NCI-H510A (cell line): ENCODE measurements around the gene TXNIP.
A peak's percentile ranks its signal among the peaks of the same experiment; 100 is the strongest.

Source experiments
- DNase-seq: peaks from one replicate; lab custom pipeline; 2025; lab: John Stamatoyannopoulos, UW

The TXNIP gene

DNA sequence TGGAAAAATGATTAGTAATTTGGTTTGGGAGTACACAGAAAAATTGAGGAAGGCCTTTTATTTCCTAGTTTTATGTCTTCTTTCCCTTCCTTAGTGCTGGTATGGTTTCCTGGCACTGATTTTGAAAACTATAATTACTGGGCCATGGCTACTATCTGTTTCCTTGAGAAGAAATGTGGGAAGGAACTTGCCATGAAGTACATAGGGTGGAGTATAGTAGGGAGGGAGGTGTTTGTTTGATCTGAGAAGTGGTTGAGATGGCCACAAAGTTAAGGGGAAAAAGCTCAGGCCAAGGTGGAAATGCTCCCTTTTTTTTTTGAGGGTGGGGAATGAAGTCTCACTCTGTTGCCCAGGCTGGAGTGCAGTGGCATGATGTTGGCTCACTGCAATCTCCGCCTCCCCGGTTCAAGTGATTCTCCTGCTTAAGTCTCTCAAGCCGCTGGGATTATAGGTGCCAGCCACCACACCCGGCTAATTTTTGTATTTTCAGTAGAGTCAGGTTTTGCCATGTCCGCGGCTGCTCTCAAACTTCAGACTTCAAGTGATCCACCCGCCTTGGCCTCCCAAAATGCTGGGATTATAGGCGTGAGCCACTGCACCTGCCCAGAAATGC, 13.9 kb upstream of the TXNIP start:
- no peak for DNase-seq

DNA sequence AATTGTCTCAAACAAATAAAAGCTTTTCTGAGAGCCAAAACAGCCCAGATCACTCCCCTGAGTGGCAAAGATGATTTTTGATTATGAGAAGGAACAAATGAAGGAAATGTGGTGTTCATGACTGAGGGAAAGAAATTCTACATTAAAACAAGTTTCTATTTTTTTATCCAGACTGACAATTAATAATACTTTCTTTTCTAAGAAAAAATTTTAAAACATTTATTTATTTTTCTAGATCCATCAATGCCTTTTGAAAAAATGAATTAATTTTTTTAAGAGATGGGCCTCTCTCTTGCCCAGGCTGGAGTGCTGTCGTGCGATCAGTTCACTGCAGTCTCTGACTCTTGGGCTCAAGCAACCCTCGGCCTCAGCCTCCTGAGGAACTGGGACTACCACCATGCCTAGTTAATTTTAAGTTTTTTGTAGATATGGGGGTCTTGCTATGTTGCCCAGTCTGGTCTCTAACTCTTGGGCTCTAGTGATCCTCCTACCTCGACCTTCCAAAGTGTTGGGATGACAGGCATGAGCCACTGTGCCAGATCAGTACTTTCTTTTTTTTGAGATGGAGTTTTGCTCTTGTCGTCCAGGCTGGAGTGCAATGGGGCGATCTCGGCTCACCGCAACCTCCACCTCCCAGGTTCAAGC, 11.2 kb upstream of the TXNIP start:
- no peak for DNase-seq

DNA sequence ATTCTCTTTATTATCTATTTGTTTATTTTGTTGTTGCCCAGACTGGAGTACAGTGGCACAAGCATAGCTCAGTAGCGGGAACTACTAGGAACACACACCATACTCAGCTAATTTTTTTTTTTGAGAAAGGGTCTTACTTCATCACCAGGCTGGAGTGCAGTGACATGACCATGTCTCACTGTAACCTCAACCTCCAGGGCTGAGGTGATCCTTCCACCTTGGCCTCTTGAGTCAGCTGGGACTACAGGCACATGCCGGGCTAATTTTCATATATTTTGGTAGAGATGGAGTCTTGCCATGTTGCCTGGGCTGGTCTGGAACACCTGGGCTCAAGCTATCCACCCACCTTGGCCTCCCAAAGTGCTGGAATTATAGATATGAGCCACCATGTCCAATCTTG, 5.3 kb upstream of the TXNIP start:
- DNase-seq: no peak

DNA sequence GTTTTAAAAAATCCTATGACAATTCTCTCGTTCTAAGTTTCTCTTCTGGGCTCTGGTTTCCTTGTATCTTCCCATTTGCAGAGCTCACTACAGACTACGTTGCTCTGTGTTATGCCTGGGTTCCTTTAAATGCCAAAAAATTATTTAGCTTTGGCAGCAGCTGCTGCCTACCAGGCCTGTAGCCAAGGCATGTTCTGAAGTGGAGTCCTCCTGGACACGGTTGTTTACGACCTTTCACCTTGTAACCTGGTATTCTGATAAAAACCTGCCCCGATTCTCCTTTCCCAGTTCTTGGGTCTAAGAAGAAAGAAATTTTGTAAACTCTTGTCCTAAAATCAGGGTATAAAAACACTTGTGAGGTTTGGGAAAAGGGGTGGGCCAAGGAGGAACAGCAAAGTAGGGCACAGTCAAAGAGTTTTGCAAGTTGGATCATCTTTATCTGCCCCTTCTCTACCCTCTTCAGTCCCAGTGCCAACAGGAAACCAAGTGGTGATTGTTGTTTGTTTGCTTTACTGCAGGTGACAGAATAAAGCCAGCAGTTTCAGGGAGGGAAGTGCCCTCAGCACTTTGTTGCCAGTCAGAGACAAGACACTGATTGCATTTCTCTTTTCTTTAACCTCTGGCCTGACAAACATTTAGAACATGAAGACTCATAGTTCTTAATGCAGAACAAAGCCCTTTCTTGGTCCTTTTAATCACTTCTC, 3.1 kb upstream of the TXNIP start:
- DNase-seq: peak; percentile 37

DNA sequence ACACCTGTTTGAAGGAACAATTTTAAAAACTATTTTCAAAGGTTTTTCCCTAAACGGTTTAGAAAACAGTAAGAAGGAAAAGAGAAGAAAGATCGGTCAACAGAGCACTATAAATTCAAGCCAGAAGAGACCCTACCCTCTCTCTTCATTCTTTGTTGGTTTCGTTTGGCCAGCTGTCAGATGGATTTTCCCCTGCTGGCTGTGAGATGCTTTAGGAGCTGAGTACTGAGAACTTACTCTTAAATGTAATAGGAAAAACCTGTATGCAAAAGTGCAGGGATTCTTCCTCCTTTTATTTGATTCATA, 1.3 kb upstream of the TXNIP start:
- DNase-seq: no peak

DNA sequence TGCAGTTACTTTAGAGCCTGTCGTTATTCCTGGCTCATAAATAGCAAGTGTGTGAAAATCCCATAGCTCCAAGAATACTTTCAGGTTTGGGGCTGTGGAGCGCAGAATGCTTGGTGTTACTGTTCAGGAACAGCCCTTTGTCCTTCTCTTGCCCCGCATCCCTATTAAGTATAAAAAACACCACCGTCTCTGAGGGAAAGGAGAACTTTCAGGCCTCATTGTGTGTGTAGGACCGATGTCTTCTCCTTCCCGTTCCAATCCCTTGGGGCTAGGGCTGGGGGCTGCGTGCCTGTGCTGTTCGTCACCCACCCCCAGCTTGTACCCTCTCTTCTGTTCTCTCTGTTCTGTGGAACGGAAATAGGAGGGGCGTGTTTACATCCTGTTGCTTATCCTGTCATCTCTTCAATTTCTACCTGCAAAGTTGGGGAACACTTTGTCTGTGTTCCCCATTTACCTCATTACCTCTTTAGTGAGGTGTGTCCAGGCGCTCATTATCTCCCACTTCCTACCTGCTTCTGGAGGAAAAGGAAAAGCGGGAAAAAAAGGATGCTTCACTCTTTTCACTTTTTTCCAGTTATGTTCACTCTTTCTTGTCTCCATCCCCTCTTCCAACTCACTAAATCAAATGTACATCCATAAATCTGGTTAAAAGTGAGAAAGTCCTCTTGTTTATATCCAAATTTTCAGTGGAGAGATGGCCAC, 788 bp upstream of the TXNIP start:
- DNase-seq: no peak

DNA sequence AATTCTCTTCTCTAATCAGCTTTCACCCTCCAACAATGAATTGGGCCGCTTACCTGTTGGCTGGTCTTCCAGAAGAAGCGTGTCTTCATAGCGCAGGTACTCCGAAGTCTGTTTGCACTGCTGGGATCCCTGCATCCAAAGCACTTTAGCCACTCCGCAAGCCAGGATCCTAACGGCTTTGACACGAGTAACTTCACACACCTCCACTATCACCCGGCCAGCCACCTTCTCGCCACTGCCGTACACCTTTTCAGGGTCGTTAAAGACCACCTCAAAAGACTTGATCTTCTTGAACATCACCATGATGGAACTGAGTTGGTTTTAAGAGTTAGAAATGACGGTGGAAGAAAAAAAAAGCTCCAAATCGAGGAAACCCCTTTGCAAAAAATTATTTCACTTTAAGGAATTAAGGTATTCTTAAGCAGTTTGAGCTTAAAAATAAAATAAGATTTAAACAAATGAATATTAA, 381 bp downstream of the TXNIP start:
- no peak for DNase-seq

DNA sequence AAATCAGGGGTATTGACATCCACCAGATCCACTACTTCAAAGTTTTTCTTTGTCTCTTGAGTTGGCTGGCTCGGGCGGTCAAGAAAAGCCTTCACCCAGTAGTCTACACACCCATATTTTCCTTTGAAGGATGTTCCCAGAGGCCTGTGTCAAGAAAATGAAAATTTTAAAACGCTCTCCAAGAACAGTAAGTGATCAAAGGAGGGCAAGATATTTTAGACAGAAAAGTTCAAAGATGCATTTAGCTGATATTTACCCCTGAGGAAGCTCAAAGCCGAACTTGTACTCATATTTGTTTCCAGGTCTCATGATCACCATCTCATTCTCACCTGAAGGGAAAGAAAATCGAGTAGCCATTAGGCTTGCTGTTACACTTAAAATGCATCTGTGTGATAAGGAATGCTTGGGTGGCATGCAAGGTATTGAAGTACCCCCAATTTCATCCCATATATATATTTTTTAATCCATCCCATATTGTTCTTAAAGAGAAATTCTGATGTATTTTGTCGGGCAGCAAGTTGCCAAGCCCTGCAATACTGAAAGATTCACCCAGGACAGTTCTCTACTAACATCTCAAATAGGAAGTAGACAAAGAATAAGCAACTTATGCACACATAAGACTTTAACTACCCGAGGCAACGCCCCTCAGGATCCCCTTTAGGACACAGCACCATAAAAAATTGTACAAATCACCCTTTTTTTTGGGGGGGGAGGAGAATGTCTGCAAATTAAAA, 1.1 kb downstream of the TXNIP start:
- DNase-seq: no peak

DNA sequence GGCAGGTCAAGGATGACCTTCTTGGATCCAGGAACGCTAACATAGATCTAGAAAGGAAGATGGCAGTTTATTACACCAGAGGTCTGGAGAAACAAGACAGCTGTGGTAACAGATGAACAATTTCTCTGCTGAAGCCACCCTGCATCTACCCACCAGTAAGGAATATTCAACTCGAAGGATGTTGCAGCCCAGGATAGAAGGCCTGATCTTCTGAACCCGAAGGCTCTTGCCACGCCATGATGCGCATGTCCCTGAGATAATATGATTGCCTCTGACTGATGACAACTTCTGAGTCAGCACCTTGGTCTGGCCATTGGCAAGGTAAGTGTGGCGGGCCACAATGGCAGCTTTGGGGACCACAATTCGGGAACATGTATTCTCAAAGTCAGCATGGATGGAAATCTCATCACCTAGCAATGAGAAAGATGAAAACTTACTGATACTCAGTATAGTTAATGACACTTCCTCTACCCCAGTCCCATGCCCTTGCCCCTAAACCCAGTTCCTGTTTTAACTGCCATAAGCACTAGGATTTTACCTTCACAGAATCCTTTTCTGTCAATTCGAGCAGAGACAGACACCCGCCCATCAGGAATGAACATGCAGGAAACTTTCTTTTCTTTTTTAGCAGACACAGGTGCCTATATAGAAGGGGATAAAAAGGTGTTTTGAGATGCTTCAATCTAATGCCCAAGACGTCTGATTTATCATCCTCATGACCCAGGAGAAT, 1.8 kb downstream of the TXNIP start:
- DNase-seq: no peak

DNA sequence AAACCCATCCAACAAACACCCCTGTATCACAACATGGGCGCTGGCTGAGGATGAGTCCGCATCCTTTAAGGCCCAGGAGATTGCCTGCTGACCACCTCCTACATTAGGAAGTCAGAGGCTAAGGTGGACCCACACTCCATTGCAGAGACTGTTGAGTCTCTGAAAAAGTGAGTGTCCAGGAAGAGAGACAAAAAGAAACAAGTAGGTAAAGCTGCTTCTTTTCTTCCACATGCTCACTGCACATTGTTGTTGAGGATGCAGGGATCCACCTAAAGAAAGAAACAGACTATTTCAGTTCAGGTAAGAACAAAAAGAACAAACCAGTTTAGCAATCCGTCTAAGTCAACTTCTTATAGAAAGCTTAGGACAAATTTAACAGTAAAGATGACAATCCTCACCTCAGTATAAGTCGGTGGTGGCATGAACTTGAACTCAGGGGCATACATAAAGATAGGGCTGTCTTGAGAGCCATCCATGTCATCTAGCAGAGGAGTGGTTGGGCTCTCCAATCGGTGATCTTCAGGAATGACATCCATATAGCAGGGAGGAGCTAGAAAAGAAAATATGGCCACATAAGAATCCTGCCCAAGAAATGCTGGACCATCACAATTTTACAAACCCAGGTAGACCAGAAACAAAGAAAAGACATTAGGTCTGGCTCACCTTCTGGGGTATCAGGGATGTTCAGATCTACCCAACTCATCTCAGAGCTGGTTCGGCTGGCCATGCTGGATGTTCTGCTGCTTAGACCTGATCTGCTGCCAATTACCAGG, 2.6 kb downstream of the TXNIP start:
- DNase-seq: no peak

DNA sequence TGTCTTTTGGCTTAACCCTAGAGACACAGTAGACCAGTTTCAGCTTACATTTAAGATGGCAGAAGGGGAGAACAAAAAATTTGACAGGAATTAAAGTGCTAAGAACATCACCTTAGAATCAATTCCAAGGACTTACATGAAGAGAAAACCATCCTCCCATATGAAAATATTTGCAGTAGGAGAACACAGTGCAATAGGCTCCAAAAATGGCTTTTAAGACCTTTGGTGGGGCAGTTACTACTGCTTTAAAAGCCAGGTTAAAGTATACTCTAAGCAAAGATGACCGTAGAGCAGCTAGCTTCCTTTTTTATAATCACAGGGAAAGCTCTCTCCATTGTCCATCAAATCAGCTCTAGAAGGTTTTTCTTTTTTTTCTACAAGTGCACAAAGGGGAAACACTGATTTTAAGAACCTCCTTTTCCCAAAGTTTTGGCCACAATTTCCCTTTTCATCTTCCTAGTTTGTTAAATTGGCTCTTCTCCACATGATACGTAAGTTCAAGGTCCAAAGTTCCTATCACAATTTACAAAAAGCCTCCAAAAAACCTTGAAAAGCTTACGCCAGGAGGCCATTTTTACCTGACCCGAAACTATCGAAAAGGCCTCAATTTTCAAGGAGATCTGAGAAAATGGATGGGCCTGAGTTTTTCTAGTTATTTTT, 3.3 kb downstream of the TXNIP start:
- DNase-seq: no peak

DNA sequence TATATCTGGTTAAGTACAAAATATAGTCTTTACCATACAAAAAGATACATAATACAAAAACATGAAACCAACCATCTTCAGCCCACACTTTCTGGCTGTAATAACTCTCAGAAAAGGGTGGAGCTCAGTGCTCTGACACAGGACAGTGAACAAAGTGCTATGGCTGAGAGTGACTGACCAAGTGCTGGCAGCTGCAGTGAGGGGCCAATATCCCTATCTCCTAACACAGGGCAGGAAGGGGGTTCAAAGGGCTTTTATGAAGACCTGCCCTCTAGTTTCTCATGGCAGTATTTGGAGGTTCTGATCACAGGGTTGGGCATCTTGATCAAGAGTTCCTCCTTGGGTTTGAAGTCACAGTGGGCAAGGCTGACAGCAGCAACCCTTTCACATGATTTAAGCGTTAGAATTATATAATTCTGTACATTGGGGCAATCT, 3.9 kb downstream of the TXNIP start:
- DNase-seq: no peak

DNA sequence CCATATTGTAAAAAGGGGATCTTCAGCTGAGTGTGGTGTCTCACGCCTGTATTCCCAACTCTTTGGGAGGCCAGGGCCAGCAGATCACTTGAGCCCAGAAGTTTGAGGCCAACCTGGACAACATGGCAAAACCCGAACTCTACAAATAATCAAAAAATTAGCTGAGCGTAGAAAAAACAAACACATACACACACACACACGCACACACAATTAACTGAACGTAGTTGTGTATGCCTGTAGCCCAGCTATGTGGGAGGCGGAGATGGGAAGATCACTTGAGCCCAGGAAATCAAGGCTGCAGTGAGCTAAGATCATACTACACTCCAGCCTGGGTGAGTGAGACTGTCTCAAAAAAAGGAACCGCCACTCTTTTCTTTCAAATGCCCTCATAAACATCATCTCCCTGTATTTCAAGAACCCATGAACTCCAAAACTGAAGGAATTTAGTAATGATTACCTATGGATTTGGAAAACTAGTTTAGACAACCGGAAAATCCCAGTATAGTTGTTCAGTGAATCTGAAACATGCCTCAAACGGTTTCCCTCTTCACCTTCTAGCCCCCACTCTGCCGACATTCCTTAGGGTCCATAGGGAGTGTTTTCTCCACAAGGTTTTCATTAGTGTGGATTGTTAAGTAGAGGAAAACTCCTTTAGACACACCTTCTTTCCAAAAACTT, 4.5 kb downstream of the TXNIP start:
- DNase-seq: no peak

DNA sequence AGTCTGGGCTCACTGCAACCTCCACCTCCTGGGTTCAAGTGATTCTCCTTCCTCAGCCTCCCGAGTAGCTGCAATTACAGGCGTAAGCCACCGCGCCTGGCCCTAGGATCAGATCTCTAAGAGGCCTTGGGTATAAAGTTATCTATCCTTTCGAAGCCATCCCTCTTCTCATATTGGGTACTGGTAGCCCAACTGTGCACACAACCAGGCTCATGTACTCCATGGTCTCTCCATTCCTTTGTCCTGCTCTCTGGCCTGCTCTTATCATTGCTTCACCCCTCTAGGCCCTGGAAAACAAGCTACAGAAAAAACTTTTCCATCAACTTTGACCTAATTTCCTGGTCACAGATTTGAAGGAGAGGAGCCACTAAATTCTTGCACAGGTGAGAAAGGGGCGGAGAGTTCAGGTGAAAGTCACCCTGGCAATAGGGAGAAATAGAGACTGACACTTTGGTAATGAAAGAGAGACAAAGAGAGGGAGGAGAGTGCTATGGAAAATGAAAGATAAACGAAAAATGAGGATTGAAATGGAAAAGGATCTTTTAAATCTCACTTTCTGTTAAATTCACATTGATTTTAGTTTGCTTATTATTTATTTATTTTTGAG, 6.0 kb downstream of the TXNIP start:
- DNase-seq: no peak

DNA sequence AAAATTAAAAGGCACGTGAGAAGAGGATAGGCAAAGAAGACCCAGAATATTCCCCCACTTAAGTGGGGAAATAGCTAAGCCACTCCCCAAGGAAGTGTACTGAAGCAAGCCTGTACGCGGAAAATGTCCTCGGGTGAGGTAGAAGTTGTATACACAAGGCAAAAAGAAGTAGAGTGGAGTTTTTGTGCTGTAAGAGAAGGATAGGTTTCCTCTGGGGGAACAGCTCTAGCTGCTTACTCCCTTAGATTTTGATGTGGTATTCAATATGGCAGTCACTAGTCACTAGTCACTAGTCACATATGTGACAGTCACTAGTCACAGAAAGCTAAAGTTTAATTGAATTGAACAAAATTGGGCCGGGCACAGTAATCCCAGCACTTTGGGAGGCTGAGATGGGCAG, 7.6 kb downstream of the TXNIP start:
- DNase-seq: no peak

DNA sequence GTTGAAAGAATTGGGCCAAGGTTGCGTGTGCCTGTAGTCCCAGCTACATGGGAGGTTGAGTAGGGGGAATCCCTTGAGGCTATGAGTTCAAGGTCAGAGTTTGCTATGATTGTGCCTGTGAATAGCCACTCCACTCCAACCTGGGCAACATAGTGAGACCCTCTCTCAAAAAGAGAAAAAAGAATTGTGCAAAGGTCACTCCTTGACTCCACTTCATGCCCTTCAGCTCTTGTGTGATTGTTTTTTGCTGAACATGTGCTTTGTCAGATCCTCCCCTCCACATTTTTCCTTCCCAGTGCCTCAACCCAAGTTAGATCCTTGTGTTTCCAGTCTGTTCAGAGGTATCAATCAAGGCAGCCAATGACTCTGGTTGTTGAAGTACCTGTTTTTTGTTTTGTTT, 8.5 kb downstream of the TXNIP start:
- DNase-seq: no peak

DNA sequence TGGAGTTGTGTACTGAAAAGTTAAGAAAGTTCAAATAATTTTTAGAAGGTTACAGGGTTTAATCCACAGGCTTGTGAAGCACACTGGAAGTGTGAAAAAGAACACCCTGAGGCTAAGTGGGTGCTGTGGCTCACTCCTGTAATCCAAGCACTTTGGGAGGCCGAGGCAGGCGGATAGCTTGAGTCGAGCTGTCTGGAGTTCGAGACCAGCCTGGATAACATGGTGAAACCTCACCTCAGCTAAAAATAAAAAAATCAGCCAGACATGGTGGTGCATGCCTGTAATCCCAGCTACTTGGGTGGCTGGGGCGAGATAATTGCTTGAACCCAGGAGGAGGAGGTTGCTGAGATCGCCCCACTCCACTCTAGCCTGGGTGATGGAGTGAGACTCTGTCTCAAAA, 9.8 kb downstream of the TXNIP start:
- DNase-seq: no peak

DNA sequence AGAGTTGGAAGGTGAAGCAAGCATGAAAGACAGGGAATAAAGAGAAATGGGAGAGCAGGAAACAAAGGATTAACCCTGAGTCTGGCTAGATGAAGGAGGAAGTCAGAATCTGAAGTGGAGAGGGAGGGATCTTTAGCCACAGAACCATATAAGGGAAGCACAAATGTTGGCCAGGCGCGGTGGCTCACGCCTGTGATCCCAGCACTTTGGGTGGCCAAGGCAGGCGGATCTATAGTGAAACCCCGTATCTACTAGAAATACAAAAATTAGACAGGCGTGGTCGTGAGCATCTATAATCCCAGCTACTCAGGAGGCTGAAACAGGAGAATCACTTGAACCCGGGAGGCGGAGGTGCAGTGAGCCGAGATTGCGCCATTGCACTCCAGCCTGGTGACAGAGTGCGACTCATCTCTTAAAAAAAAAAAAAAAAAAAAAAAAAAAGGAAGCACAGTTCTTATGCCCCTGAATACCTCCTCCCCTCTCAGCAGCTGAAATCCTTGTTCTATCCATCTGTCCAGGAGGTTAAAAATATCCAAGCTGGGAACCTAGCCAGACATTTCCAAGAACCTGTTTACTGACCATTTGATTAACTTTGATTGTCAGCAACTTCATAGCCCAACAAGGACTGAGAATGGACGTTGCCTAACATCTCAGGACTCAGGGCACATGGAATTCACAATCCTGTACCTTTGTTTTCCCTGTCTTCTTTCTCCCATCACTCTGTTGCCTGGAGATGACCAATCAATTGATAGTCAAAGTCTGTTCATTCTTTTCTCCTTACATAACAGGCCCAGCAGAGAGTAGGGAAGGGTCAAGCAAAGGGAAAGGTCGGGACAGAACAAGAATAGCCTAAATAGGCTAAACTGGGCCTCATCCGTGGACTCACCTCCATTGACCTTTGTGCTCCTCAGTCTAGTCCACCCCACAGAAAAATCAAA, 10.6 kb downstream of the TXNIP start:
- peak; percentile 43 for DNase-seq
